ENCODE results near the gene WWTR1. TPM values are rescaled to one million over a fixed set of nuclear protein-coding genes. Genes with fewer than 3 reads are reported as not detected.

Gene WWTR1
- total and polyA plus RNA-seq, 2 of the 4 experiments (the other 2 are of a cell fraction) = 38.9 to 65.3 TPM

GRCh38 chr3:149643482-149643798 lies 14.4 kb downstream of the WWTR1 start:
- ChIA-PET POLR2A (ENCODE audit: unreplicated experiment) (no interaction called here), CTCF (no interaction called here)
- Histone ChIP-seq H2AK5ac (ENCODE audit: low read depth, low read length) (no peak overlapping the region), H3K4ac (ENCODE audit: low read depth, low read length) (no peak overlapping the region), H3K23ac (ENCODE audit: low read depth, low read length) (no peak overlapping the region), H2AK9ac (replicated peaks; ENCODE audit: low read depth, low read length, poor library complexity) (no peak overlapping the region), H4K5ac (ENCODE audit: low read depth, low read length) (no peak overlapping the region), H3K9me1 (ENCODE audit: insufficient read depth, low read length) (peaks cover 8% of the 10 kb centered on the region), H3K27ac (ENCODE audit: insufficient read depth, low read length) (no peak overlapping the region), H3K4me1 (ENCODE audit: control insufficient read depth, insufficient read depth, low read length) (peaks cover 16% of the 10 kb centered on the region), H2BK120ac (ENCODE audit: low read depth, low read length) (no peak overlapping the region), H3K18ac (ENCODE audit: low read depth, low read length) (no peak overlapping the region), H3K27me3 (ENCODE audit: control insufficient read depth, insufficient read depth, low read length) (no peaks in the 10 kb centered on the region), H2BK15ac (ENCODE audit: low read depth, low read length) (no peak overlapping the region), H4K91ac (ENCODE audit: insufficient read depth, low read depth, low read length) (no peak overlapping the region), H2AFZ (replicated peaks; ENCODE audit: low read length, poor library complexity) (no peak overlapping the region), H3K4me3 (ENCODE audit: insufficient read depth, low read depth, low read length) (no peak overlapping the region), H4K8ac (ENCODE audit: low read depth in 2 of 2, low read length in 2 of 2) (no peak overlapping the region), H3K9ac (ENCODE audit: low read depth, low read length) (no peak overlapping the region), H3K14ac (replicated peaks; ENCODE audit: low read depth, low read length) (no peak overlapping the region), H3K79me1 (ENCODE audit: low read depth in 1 of 2, low read length in 2 of 2) (peaks cover 14 to 71% of the 10 kb centered on the region in 2 experiments), H4K20me1 (ENCODE audit: insufficient read depth, low read length) (peaks cover 43% of the 10 kb centered on the region), H2BK20ac (ENCODE audit: low read depth, low read length) (no peak overlapping the region), H3K4me2 (ENCODE audit: low read depth, low read length) (no peak overlapping the region), H3K56ac (ENCODE audit: extremely low read depth, insufficient read depth, low read length) (no peak overlapping the region), H2BK5ac (ENCODE audit: low read depth, low read length, poor library complexity, severe bottlenecking) (no peak overlapping the region), H3K36me3 (ENCODE audit: control insufficient read depth, insufficient read depth, low read length) (peaks cover 11% of the 10 kb centered on the region), H3K9me3 (ENCODE audit: control insufficient read depth, insufficient read depth, low read length) (no peaks in the 10 kb centered on the region)
- intact Hi-C loops (cut with micrococcal nuclease) = no loop called here
- ATAC-seq (ENCODE audit: low read depth) (no peak), DNase-seq (no peak)
- BruUV-seq (replicated peaks) = no TSS peak
- dilution Hi-C loops (cut with HindIII; ENCODE audit: low sequenced_read_pairs, unreplicated experiment) = no loop called here
- 38% methylated on average over 1 of the region's 4 CpGs; no CpG with 5 or more reads in 1 of the 2 experiments for WGBS, 2 experiments (ENCODE audit: extremely low coverage in 2 of 2, insufficient read length in 1 of 2)
- in situ Hi-C loops (cut with MboI; ENCODE audit: low sequenced_read_pairs) = no loop called here
- no peak for TF ChIP-seq RAD21 (IDR thresholded peaks at IDR 0.05; ENCODE audit: low read length)
- TF ChIP-seq ELK1 (IDR thresholded peaks at IDR 0.05; ENCODE audit: borderline replicate concordance, low read depth, low read length) = no peak
- no peak for TF ChIP-seq FOS (IDR thresholded peaks at IDR 0.05; ENCODE audit: low read depth, low read length)
- no peak for TF ChIP-seq SMC3 (IDR thresholded peaks at IDR 0.05; ENCODE audit: low read depth, low read length)
- TF ChIP-seq RFX5 (IDR thresholded peaks at IDR 0.05; ENCODE audit: low read depth, low read length) = no peak
- no peak for TF ChIP-seq MXI1 (IDR thresholded peaks at IDR 0.05; ENCODE audit: borderline replicate concordance, low read depth, low read length)
- TF ChIP-seq CHD1 (IDR thresholded peaks at IDR 0.05; ENCODE audit: low read depth, low read length) = no peak
- TF ChIP-seq POLR2A (IDR thresholded peaks at IDR 0.05; ENCODE audit: low read depth, low read length) = no peak
- no peak for TF ChIP-seq USF2 (IDR thresholded peaks at IDR 0.05; ENCODE audit: low read depth, low read length)
- no peak for TF ChIP-seq RCOR1 (IDR thresholded peaks at IDR 0.05; ENCODE audit: insufficient replicate concordance, low read length)
- TF ChIP-seq CTCF (conservative IDR thresholded peaks at IDR 0.05; ENCODE audit: low read depth, low read length) = no peak
- no peak for TF ChIP-seq MAFK (IDR thresholded peaks at IDR 0.05; ENCODE audit: low read depth, low read length)
- no peak for TF ChIP-seq MAZ (IDR thresholded peaks at IDR 0.05; ENCODE audit: borderline replicate concordance, low read depth, low read length)
- no peak for TF ChIP-seq BHLHE40 (IDR thresholded peaks at IDR 0.05; ENCODE audit: low read depth, low read length)
- no peak for TF ChIP-seq CEBPB (IDR thresholded peaks at IDR 0.05; ENCODE audit: low read depth, low read length)

Data from IMR-90 (cell line).